ENCODE data around the gene MBLAC1. TPM values are rescaled to one million over a fixed set of nuclear protein-coding genes. Genes with fewer than 3 reads are reported as not detected.

The MBLAC1 gene
- total and polyA plus RNA-seq, 2 donors (not counting 1 experiment from before 2014, with no cell fraction given): 1.6 to 4.5 TPM

DNA sequence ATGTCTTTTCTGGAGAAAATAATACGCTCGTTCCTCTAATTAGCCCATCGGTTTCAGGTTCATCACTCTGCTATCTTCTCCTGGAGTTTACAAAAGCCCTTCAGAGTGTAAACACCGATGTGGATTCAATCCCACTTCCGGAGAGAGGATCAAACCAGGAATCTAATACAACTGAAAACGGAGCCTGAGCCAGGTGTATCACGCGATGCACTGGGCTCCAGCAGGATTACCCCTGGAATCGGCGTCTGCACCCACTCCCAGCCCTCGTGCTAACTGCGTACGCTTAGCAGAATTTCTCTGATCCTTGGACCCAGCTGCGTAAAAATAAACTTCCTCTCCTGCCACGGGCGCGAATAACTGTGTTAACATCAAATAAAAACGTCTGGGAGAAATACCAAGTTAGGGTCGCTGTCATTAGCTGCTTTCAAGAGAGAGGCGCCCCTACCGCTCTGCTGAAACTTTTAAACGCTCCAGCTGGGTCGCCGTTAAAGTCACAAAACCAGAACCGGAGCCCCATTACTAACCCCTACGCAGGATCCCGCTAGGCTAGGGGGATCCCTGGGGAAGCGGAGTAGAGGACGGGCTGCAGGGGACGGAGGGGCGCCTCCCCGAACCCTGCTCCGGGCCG is 45.7 kb upstream of the MBLAC1 start:
- intact Hi-C loops (cut with micrococcal nuclease): loop anchor here (1.0 to 10.0 kb wide), 10 partner anchors 8 to 594 kb away; partner anchors contain the start of genes FBXO24, GNB2, GPC2 and LRCH4
- Histone ChIP-seq H4K20me1 (ENCODE audit: control insufficient read depth, insufficient read depth, low read length, poor library complexity, severe bottlenecking) (peaks cover 29% of the 10 kb centered on the region), H3K9me3 (ENCODE audit: control extremely low read depth in 1 of 3, control insufficient read depth in 2 of 3, insufficient read depth in 1 of 3, low read length in 2 of 3) (no peaks in the 10 kb centered on the region), H3K36me3 (replicated peaks in 1 of 2; ENCODE audit: control extremely low read depth in 1 of 2, control insufficient read depth in 1 of 2, extremely low read depth in 1 of 2, insufficient read depth in 2 of 2, low read length in 1 of 2) (peaks cover 3 to 20% of the 10 kb centered on the region in 2 experiments), H3K4me1 (ENCODE audit: control insufficient read depth in 2 of 2, insufficient read depth in 2 of 2, low read length in 2 of 2) (peaks cover 16 to 24% of the 10 kb centered on the region in 2 donors), H3K79me2 (ENCODE audit: control insufficient read depth, insufficient read depth, low read length) (peaks cover 29% of the 10 kb centered on the region), H3K9ac (ENCODE audit: low read length) (peak overlapping the region; percentile 73), H3K27ac (ENCODE audit: low read length in 2 of 2) (peak overlapping the region; percentile 45 to 91), H3K4me2 (replicated peaks; ENCODE audit: low read depth, low read length, poor library complexity, severe bottlenecking) (peak overlapping the region; percentile 72), H2AFZ (ENCODE audit: insufficient read depth, low read depth, low read length, poor library complexity, severe bottlenecking) (peak overlapping the region; percentile 67), H3K27me3 (replicated peaks in 1 of 4; ENCODE audit: control extremely low read depth in 1 of 4, control insufficient read depth in 3 of 4, insufficient read depth in 4 of 4, low read length in 3 of 4) (no peaks in the 10 kb centered on the region), H3K4me3 (ENCODE audit: control extremely low read depth in 1 of 5, extremely low read depth in 1 of 5, insufficient read depth in 1 of 5, low read depth in 2 of 5, low read length in 4 of 5) (peak overlapping the region; percentile 70 to 84 (median 79))
- no peak for DNase-seq
- 3% methylated on average over 34 of the region's 34 CpGs for WGBS (ENCODE audit: insufficient coverage)
- ChIA-PET CTCF (interaction anchor here (0.6 kb wide), 1 partner anchor 36 kb away, joined by 4 read pairs; no protein-coding TSS in a partner anchor), POLR2A (interaction anchor here (1.1 to 2.1 kb wide), 3 partner anchors 20 to 31 kb away, joined by 4 to 11 read pairs (median 8); partner anchors contain the start of genes AP4M1, MCM7 and ZSCAN21)
- Mint-ChIP-seq H3K27me3 (no peaks in the 10 kb centered on the region), H3K27ac (peak overlapping the region; percentile 71), H3K4me1 (peaks cover 32% of the 10 kb centered on the region), H3K9me3 (ENCODE audit: insufficient read depth) (no peaks in the 10 kb centered on the region), H3K4me3 (peak overlapping the region; percentile 86)
- ATAC-seq (ENCODE audit: low read depth): no peak
- TF ChIP-seq, protein P1, sequence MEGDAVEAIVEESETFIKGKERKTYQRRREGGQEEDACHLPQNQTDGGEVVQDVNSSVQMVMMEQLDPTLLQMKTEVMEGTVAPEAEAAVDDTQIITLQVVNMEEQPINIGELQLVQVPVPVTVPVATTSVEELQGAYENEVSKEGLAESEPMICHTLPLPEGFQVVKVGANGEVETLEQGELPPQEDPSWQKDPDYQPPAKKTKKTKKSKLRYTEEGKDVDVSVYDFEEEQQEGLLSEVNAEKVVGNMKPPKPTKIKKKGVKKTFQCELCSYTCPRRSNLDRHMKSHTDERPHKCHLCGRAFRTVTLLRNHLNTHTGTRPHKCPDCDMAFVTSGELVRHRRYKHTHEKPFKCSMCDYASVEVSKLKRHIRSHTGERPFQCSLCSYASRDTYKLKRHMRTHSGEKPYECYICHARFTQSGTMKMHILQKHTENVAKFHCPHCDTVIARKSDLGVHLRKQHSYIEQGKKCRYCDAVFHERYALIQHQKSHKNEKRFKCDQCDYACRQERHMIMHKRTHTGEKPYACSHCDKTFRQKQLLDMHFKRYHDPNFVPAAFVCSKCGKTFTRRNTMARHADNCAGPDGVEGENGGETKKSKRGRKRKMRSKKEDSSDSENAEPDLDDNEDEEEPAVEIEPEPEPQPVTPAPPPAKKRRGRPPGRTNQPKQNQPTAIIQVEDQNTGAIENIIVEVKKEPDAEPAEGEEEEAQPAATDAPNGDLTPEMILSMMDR (IDR thresholded peaks at IDR 0.05): no peak
- no peak for TF ChIP-seq EZH2 (IDR thresholded peaks at IDR 0.05; ENCODE audit: borderline replicate concordance, insufficient read depth, low read depth, low read length, poor library complexity, severe bottlenecking)

Data from B cell (primary cell).